CD4-positive, alpha-beta T cell treated with Interleukin-15 for 4 hours (primary cell): Measurements from ENCODE around the gene FBXL2.
"Not testable (repeated sequence)": the region's sequence is repeated elsewhere in the genome, so short reads cannot be mapped to it uniquely, and the experiment has no call there.

Source experiments
- DNase-seq: peaks from one replicate; pipeline ENCODE4 v3.0.0-alpha.2; 2020; ENCODE audit warnings: low spot score

FBXL2 gene

GRCh38 chr3:33315826-33316225, 38.6 kb downstream of the FBXL2 start:
- DNase-seq, result no peak

GRCh38 chr3:33317963-33318709, 40.9 kb downstream of the FBXL2 start:
- DNase-seq, result no peak

- DNase-seq, result no peak
These were observed 41.6 kb downstream of the FBXL2 start for GRCh38 chr3:33318710-33319380.

GRCh38 chr3:33322412-33322811, 45.2 kb downstream of the FBXL2 start:
- DNase-seq, result no peak

GRCh38 chr3:33331414-33331813, 54.2 kb downstream of the FBXL2 start:
- DNase-seq, result no peak

GRCh38 chr3:33334364-33334763, 57.1 kb downstream of the FBXL2 start:
- DNase-seq, result no peak

- not testable (repeated sequence) for DNase-seq
These were observed 61.8 kb downstream of the FBXL2 start for GRCh38 chr3:33338936-33339465.

- DNase-seq, result no peak
These were observed 62.5 kb downstream of the FBXL2 start for GRCh38 chr3:33339758-33340157.

- no peak for DNase-seq
These were observed 78.4 kb downstream of the FBXL2 start for GRCh38 chr3:33355611-33356010.

GRCh38 chr3:33358172-33358781, 81.0 kb downstream of the FBXL2 start:
- DNase-seq, result no peak

- no peak for DNase-seq
These were observed 83.0 kb downstream of the FBXL2 start for GRCh38 chr3:33360136-33360825.

- DNase-seq, result no peak
These were observed 86.0 kb downstream of the FBXL2 start for GRCh38 chr3:33363113-33363800.

GRCh38 chr3:33364060-33364459, 86.8 kb downstream of the FBXL2 start:
- DNase-seq, result no peak

GRCh38 chr3:33364531-33365128, 87.4 kb downstream of the FBXL2 start:
- no peak for DNase-seq

GRCh38 chr3:33372218-33373081, 95.2 kb downstream of the FBXL2 start:
- peak; percentile 57 for DNase-seq

GRCh38 chr3:33373082-33373437, 95.8 kb downstream of the FBXL2 start:
- DNase-seq, result no peak

GRCh38 chr3:33377489-33377888, 100.2 kb downstream of the FBXL2 start:
- no peak for DNase-seq

- no peak for DNase-seq
These were observed 100.7 kb downstream of the FBXL2 start for GRCh38 chr3:33377931-33378330.

- no peak for DNase-seq
These were observed 103.4 kb downstream of the FBXL2 start for GRCh38 chr3:33380653-33381052.

GRCh38 chr3:33383951-33384350, 106.7 kb downstream of the FBXL2 start:
- DNase-seq, result no peak
